Activated T-helper 2 cell treated with anti-CD3 and anti-CD28 coated beads, Interferon-gamma antibody, Interleukin-2, Interleukin-4, amounts not matched to agents 10 μg/mL and 5 μg/mL and 100 μg/mL, durations not matched to agents 14 hours and 24 hours and 36 hours (primary cell): ENCODE measurements around the gene ESRRA. TPM values are rescaled to one million over a fixed set of nuclear protein-coding genes. Genes with fewer than 3 reads are reported as not detected.

Source experiments
- DNase-seq: peaks from one replicate; pipeline ENCODE4 v3.0.0; 2021; ENCODE audit warnings: low spot score
- H3K27ac Mint-ChIP-seq: one replicate; pipeline ENCODE4 v1.8.0; 2021; ENCODE audit warnings: mixed read lengths
- H3K27me3 Mint-ChIP-seq: one replicate; pipeline ENCODE4 v1.8.0; 2021; ENCODE audit warnings: low read depth, mixed read lengths
- H3K36me3 Mint-ChIP-seq: one replicate; pipeline ENCODE4 v1.8.0; 2021; ENCODE audit warnings: low read depth, mixed read lengths
- H3K4me1 Mint-ChIP-seq: one replicate; pipeline ENCODE4 v1.8.0; 2021; ENCODE audit warnings: low read depth, mixed read lengths
- H3K4me3 Mint-ChIP-seq: one replicate; pipeline ENCODE4 v1.8.0; 2021; ENCODE audit warnings: low read depth, mild to moderate bottlenecking, moderate library complexity, mixed read lengths
- H3K9me3 Mint-ChIP-seq: one replicate; pipeline ENCODE4 v1.8.0; 2021; ENCODE audit warnings: mixed read lengths
- intact Hi-C: fragments of 100-400 bp; cut with micrococcal nuclease; formaldehyde crosslinking; loops from one replicate; pipeline ENCODE4 v1.15.1; 2023
- total RNA-seq: library from RNA; stranded (reverse); gene quantifications from 2 replicates; pipeline ENCODE4 v1.2.3, GENCODE V29; 2022

ESRRA gene
- total RNA-seq, 1 donor from 2014 or later, result 49.4 TPM

GRCh38 chr11:64358907-64359711, 53.8 kb downstream of the ESRRA start, which contains the start of gene RPS6KA4:
Gene RPS6KA4 (plus strand): TSS chr11:64359162. CDS start chr11:64359236, 74 bp downstream.
- Mint-ChIP-seq H3K36me3 (peaks cover 50% of the 10 kb centered on the region), H3K27ac (peak within 1 kb of the TSS; percentile 83), H3K27me3 (no peaks in the 10 kb centered on the region), H3K4me1 (peaks cover 21% of the 10 kb centered on the region), H3K9me3 (no peaks in the 10 kb centered on the region), H3K4me3 (peak within 1 kb of the TSS; percentile 91)
- peak; percentile 54 for DNase-seq
- intact Hi-C loops, result loop anchor here (1.0 to 5.0 kb wide), 3 partner anchors 18 to 152 kb away; partner anchors contain the start of genes CCDC88B, FERMT3 and TRMT112

GRCh38 chr11:64359712-64360445, 54.6 kb downstream of the ESRRA start:
- intact Hi-C loops, result loop anchor here (2.0 to 5.0 kb wide), 2 partner anchors 19 to 153 kb away; partner anchors contain the start of genes CCDC88B and FERMT3
- peak; percentile 23 for DNase-seq
- Mint-ChIP-seq H3K9me3 (no peaks in the 10 kb centered on the region), H3K27ac (peak overlapping the region; percentile 68), H3K36me3 (peaks cover 54% of the 10 kb centered on the region), H3K4me3 (peak overlapping the region; percentile 91), H3K27me3 (no peaks in the 10 kb centered on the region), H3K4me1 (peaks cover 21% of the 10 kb centered on the region)

GRCh38 chr11:64360448-64360921, 55.2 kb downstream of the ESRRA start:
- Mint-ChIP-seq H3K27me3 (no peaks in the 10 kb centered on the region), H3K27ac (no peak overlapping the region), H3K9me3 (no peaks in the 10 kb centered on the region), H3K36me3 (peaks cover 57% of the 10 kb centered on the region), H3K4me3 (peak overlapping the region; percentile 91), H3K4me1 (peaks cover 21% of the 10 kb centered on the region)
- DNase-seq, result no peak
- intact Hi-C loops, result no loop called here

- no peaks in the 10 kb centered on the region for H3K9me3 Mint-ChIP-seq
- peaks cover 18% of the 10 kb centered on the region for H3K4me1 Mint-ChIP-seq
- intact Hi-C loops, result no loop called here
- no peaks in the 10 kb centered on the region for H3K27me3 Mint-ChIP-seq
- DNase-seq, result no peak
- peak overlapping the region; percentile 37 for H3K4me3 Mint-ChIP-seq
- no peak overlapping the region for H3K27ac Mint-ChIP-seq
- H3K36me3 Mint-ChIP-seq, result peaks cover 65% of the 10 kb centered on the region
Observed at GRCh38 chr11:64361659-64362058, 56.3 kb downstream of the ESRRA start.

- H3K9me3 Mint-ChIP-seq, result no peaks in the 10 kb centered on the region
- H3K4me3 Mint-ChIP-seq, result no peak overlapping the region
- no peaks in the 10 kb centered on the region for H3K27me3 Mint-ChIP-seq
- peaks cover 66% of the 10 kb centered on the region for H3K36me3 Mint-ChIP-seq
- H3K27ac Mint-ChIP-seq, result no peak overlapping the region
- intact Hi-C loops, result no loop called here
- no peak for DNase-seq
- peaks cover 17% of the 10 kb centered on the region for H3K4me1 Mint-ChIP-seq
Observed at GRCh38 chr11:64362339-64362738, 57.0 kb downstream of the ESRRA start.

- Mint-ChIP-seq H3K4me1 (peaks cover 9% of the 10 kb centered on the region), H3K4me3 (no peak overlapping the region), H3K27ac (no peak overlapping the region), H3K27me3 (no peaks in the 10 kb centered on the region), H3K9me3 (no peaks in the 10 kb centered on the region), H3K36me3 (peaks cover 78% of the 10 kb centered on the region)
- DNase-seq, result no peak
- intact Hi-C loops, result no loop called here
Observed at GRCh38 chr11:64364435-64364834, 59.1 kb downstream of the ESRRA start.

- peaks cover 5% of the 10 kb centered on the region for H3K4me1 Mint-ChIP-seq
- no peak overlapping the region for H3K27ac Mint-ChIP-seq
- no peak overlapping the region for H3K4me3 Mint-ChIP-seq
- peaks cover 76% of the 10 kb centered on the region for H3K36me3 Mint-ChIP-seq
- intact Hi-C loops, result no loop called here
- no peaks in the 10 kb centered on the region for H3K9me3 Mint-ChIP-seq
- H3K27me3 Mint-ChIP-seq, result no peaks in the 10 kb centered on the region
- DNase-seq, result no peak
Observed at GRCh38 chr11:64364911-64365310, 59.6 kb downstream of the ESRRA start.

Other genes starting within 250 kb of the ESRRA start
- gene MACROD1, start 139.4 kb upstream of the ESRRA start, total RNA-seq, result 23.4 and 26.7 TPM in 2 replicates
- gene STIP1, start 119.4 kb upstream of the ESRRA start, total RNA-seq, result 480 and 484 TPM in 2 replicates
- 197 and 202 TPM in 2 replicates for gene FERMT3, start 98.8 kb upstream of the ESRRA start, total RNA-seq
- 33.7 and 35.5 TPM in 2 replicates for gene TRPT1, start 79.3 kb upstream of the ESRRA start, total RNA-seq
- 72.8 and 77.0 TPM in 2 replicates for gene NUDT22, start 79.2 kb upstream of the ESRRA start, total RNA-seq
- 24.5 and 25.8 TPM in 2 replicates for gene DNAJC4, start 75.0 kb upstream of the ESRRA start, total RNA-seq
- gene VEGFB, start 70.9 kb upstream of the ESRRA start, total RNA-seq, result 67.4 and 82.0 TPM in 2 replicates
- gene FKBP2, start 64.4 kb upstream of the ESRRA start, total RNA-seq, result 36.6 and 37.1 TPM in 2 replicates
- 262 and 273 TPM in 2 replicates for gene PPP1R14B, start 58.6 kb upstream of the ESRRA start, total RNA-seq
- 21.0 and 23.4 TPM in 2 replicates for gene PLCB3, start 54.0 kb upstream of the ESRRA start, total RNA-seq
- 33.2 and 34.7 TPM in 2 replicates for gene BAD, start 20.9 kb upstream of the ESRRA start, total RNA-seq
- 32.7 and 38.0 TPM in 2 replicates for gene GPR137, start 19.7 kb upstream of the ESRRA start, total RNA-seq
- not detected in 2 replicates for gene KCNK4, start 14.2 kb upstream of the ESRRA start, total RNA-seq
- 0.59 TPM in 1 of 2 replicates, not detected in the other for gene CATSPERZ, start 5.2 kb upstream of the ESRRA start, total RNA-seq
- 290 and 291 TPM in 2 replicates for gene TRMT112, start 12.0 kb downstream of the ESRRA start, total RNA-seq
- 112 and 118 TPM in 2 replicates for gene PRDX5, start 12.6 kb downstream of the ESRRA start, total RNA-seq
- 127 and 128 TPM in 2 replicates for gene CCDC88B, start 34.7 kb downstream of the ESRRA start, total RNA-seq
- gene RPS6KA4, start 53.6 kb downstream of the ESRRA start, total RNA-seq, result 38.7 and 43.7 TPM in 2 replicates